PC-3 (cell line): ENCODE measurements around the gene KRT86. TPM values are rescaled to one million over a fixed set of nuclear protein-coding genes. Genes with fewer than 3 reads are reported as not detected.

Experiments
- ATAC-seq: fragments of 200-7000 bp; cut with Tn5 transposase; 2 replicates; pipeline ENCODE4 v1.9.1; 2020; ENCODE audit warnings: mild to moderate bottlenecking, moderate library complexity
- BruUV-seq: library from RNA; stranded (reverse); fragments of 400-500 nt; replicated peaks from 2 replicates; lab custom pipeline; 2021; lab: Mats Ljungman, UMichigan
- CTCF ChIA-PET: fragments of 300-600 bp; sonication (Branson Sonifier 250); formaldehyde crosslinking; loops from one replicate; lab custom pipeline; 2022; ENCODE audit warnings: antibody characterized with exemption; lab: Charles Lee
- POLR2A ChIA-PET: fragments of 300-600 bp; sonication (Branson Sonifier 250); formaldehyde crosslinking; loops from one replicate; lab custom pipeline; 2022; ENCODE audit warnings: antibody characterized with exemption; ENCODE audit not compliant: unreplicated experiment; lab: Charles Lee
- DNase-seq: peaks from one replicate; pipeline ENCODE4 v3.0.0-alpha.2; 2015
- H2AFZ ChIP-seq: fragments of 300-600 bp; sonication (generic); 2 replicates; pipeline ENCODE4 v1.6.0; 2016; ENCODE audit warnings: antibody characterized with exemption, low read length
- H3F3A ChIP-seq: fragments of 300-600 bp; sonication (generic); one replicate; pipeline ENCODE4 v1.6.0; 2017; ENCODE audit warnings: antibody characterized with exemption, low read length, control low read depth, mild to moderate bottlenecking; ENCODE audit not compliant: unreplicated experiment
- H3K27ac ChIP-seq: fragments of 300-600 bp; sonication (generic); 2 replicates; pipeline ENCODE4 v1.5.1; 2016; ENCODE audit warnings: mild to moderate bottlenecking, low read length
- H3K27me3 ChIP-seq: fragments of 300-600 bp; sonication (generic); 2 replicates; pipeline ENCODE4 v1.6.1; 2016; ENCODE audit warnings: low read length, mixed read lengths
- H3K36me3 ChIP-seq: fragments of 300-600 bp; sonication (generic); 2 replicates; pipeline ENCODE4 v1.6.1; 2016; ENCODE audit warnings: low read depth, mixed run types, low read length, mixed read lengths
- H3K4me1 ChIP-seq: fragments of 300-600 bp; sonication (generic); 2 replicates; pipeline ENCODE4 v1.5.1; 2016; ENCODE audit warnings: low read length; ENCODE audit not compliant: insufficient read depth
- H3K4me2 ChIP-seq: fragments of 300-600 bp; sonication (generic); 2 replicates; pipeline ENCODE4 v1.6.0; 2016; ENCODE audit warnings: low read length
- H3K4me3 ChIP-seq: fragments of 300-600 bp; sonication (generic); 2 replicates; pipeline ENCODE4 v1.5.1; 2016; ENCODE audit warnings: mild to moderate bottlenecking, low read length, mixed read lengths
- H3K79me2 ChIP-seq: fragments of 300-600 bp; sonication (generic); 2 replicates; pipeline ENCODE4 v1.6.1; 2017; ENCODE audit warnings: low read length, mixed read lengths
- H3K9ac ChIP-seq: fragments of 300-600 bp; sonication (generic); 2 replicates; pipeline ENCODE4 v1.6.0; 2016; ENCODE audit warnings: mild to moderate bottlenecking, low read length
- H3K9me2 ChIP-seq: fragments of 300-600 bp; sonication (generic); replicated peaks from 2 replicates; pipeline ENCODE4 v1.6.1; 2016; ENCODE audit warnings: mixed run types, low read length, mixed read lengths
- H3K9me3 ChIP-seq: fragments of 300-600 bp; sonication (generic); 2 replicates; pipeline ENCODE4 v1.6.1; 2016; ENCODE audit warnings: low read length, mixed read lengths
- H4K20me1 ChIP-seq: fragments of 300-600 bp; sonication (generic); 2 replicates; pipeline ENCODE4 v1.6.1; 2016; ENCODE audit warnings: low read length, mixed read lengths
- EZH2 ChIP-seq: fragments of 300-600 bp; sonication (generic); IDR thresholded peaks from one replicate; pipeline ENCODE4 v1.6.1; 2017; ENCODE audit warnings: antibody characterized with exemption, mild to moderate bottlenecking, low read length; ENCODE audit not compliant: unreplicated experiment
- EZH2phosphoT487 ChIP-seq: fragments of 300-600 bp; sonication (generic); IDR thresholded peaks from 2 replicates; pipeline ENCODE4 v1.6.1; 2018; ENCODE audit warnings: mild to moderate bottlenecking, antibody characterized with exemption, low read length, borderline replicate concordance
- intact Hi-C: fragments of 100-400 bp; cut with micrococcal nuclease; formaldehyde crosslinking; loops from 2 replicates; pipeline ENCODE4 v1.9.0; 2023
- total RNA-seq: library from RNA; depleted of rRNA; stranded (reverse); fragments of >200 nt; gene quantifications from 2 replicates; pipeline ENCODE4 v1.2.3, GENCODE V29; 2014
- TF ChIP-seq, protein P1 (sequence below): fragments of 300-600 bp; sonication (generic); conservative IDR thresholded peaks from 2 replicates; pipeline ENCODE4 v1.5.1; 2017; ENCODE audit warnings: antibody characterized with exemption, low read depth, mild to moderate bottlenecking, low read length

The KRT86 gene
- total RNA-seq, 1 experiment from 2014 or later, result 1.2 TPM

DNA sequence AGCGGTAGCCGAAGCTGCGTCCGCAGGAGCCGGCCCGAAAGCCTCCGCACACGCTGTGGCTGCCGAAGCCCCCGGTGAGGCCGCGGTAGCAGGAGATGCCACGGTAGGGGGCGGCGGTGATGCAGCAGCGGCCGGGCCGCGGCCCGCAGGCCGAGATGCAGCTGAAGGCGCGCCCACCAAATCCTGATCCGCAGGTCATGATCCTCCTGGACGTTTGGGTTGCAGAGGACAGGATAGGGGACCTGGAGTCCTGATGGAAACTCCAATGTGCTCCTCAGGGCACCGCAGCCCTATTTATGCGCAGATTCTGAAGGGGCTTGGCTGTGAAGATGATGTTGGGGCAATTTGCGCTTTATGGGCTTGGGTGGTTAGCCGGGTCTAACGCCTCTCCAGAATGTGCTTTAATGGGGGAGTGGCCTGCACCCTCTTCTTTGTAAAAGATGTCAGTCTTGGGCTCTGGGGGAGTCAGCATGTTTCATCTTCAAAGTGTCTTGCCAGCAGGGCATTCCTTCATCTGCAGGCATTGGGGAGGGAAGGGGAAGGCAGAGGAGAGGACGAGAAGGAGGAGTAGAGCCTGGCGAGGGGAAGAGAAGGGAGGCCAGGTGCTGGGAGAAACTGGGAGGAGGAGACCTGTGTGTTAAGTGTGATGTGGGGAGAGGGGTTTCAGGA, 17.0 kb downstream of the KRT86 start, which contains the start of gene KRT81:
KRT81 (minus strand) TSS at position 268 of the 669 bp plus-strand sequence; CDS start at position 199, 69 bp downstream.
- peaks cover 14% of the 10 kb centered on the region for H4K20me1 ChIP-seq
- ChIA-PET CTCF (no interaction called here), POLR2A (no interaction called here)
- no peaks in the 10 kb centered on the region for H3K9me2 ChIP-seq
- H3K36me3 ChIP-seq, result peaks cover 14% of the 10 kb centered on the region
- no peak within 1 kb of the TSS for H3K9ac ChIP-seq
- H3K4me2 ChIP-seq, result no peak within 1 kb of the TSS
- no TSS peak for BruUV-seq
- intact Hi-C loops, result no loop called here
- H3K4me3 ChIP-seq, result no peak within 1 kb of the TSS
- H3K9me3 ChIP-seq, result no peaks in the 10 kb centered on the region
- no peak within 1 kb of the TSS for H3K27ac ChIP-seq
- H3K79me2 ChIP-seq, result peaks cover 19% of the 10 kb centered on the region
- DNase-seq (no peak), ATAC-seq (no peak)
- no peak within 1 kb of the TSS for H2AFZ ChIP-seq
- TF ChIP-seq EZH2, result no peak
- no peak for TF ChIP-seq EZH2phosphoT487
- TF ChIP-seq, protein P1, sequence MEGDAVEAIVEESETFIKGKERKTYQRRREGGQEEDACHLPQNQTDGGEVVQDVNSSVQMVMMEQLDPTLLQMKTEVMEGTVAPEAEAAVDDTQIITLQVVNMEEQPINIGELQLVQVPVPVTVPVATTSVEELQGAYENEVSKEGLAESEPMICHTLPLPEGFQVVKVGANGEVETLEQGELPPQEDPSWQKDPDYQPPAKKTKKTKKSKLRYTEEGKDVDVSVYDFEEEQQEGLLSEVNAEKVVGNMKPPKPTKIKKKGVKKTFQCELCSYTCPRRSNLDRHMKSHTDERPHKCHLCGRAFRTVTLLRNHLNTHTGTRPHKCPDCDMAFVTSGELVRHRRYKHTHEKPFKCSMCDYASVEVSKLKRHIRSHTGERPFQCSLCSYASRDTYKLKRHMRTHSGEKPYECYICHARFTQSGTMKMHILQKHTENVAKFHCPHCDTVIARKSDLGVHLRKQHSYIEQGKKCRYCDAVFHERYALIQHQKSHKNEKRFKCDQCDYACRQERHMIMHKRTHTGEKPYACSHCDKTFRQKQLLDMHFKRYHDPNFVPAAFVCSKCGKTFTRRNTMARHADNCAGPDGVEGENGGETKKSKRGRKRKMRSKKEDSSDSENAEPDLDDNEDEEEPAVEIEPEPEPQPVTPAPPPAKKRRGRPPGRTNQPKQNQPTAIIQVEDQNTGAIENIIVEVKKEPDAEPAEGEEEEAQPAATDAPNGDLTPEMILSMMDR, result no peak
- peaks cover 10% of the 10 kb centered on the region for H3K4me1 ChIP-seq
- no peaks in the 10 kb centered on the region for H3K27me3 ChIP-seq
- peaks cover 3% of the 10 kb centered on the region for H3F3A ChIP-seq

DNA sequence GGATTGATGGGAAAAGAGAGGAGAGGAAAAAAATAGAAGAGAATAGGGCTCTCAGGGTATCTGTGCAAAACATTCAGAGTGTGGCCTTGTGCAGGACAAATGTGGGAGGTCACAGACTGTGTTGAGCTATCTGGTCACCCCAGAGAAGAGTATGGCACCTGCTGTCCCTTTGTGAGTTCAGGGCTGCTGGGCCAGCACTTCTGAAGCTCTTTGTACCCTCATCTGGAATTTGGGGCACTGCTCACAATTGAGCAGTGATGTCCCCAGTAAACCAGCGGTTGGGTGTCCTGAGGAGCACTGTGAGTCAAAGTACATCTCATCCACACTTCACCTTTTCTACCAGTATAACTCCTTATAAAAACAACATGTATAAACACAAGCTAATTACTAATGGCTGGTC, 19.5 kb downstream of the KRT86 start:
- DNase-seq (no peak), ATAC-seq (no peak)
- H3K9ac ChIP-seq, result no peak overlapping the region
- ChIA-PET POLR2A (no interaction called here), CTCF (no interaction called here)
- H3K9me2 ChIP-seq, result no peaks in the 10 kb centered on the region
- no peak overlapping the region for H3K4me3 ChIP-seq
- no peaks in the 10 kb centered on the region for H3K36me3 ChIP-seq
- no peak for TF ChIP-seq EZH2phosphoT487
- TF ChIP-seq, protein P1, result no peak
- TF ChIP-seq EZH2, result no peak
- H2AFZ ChIP-seq, result no peak overlapping the region
- H3K27ac ChIP-seq, result no peak overlapping the region
- no peaks in the 10 kb centered on the region for H3F3A ChIP-seq
- no peaks in the 10 kb centered on the region for H3K27me3 ChIP-seq
- BruUV-seq, result no TSS peak
- H4K20me1 ChIP-seq, result no peaks in the 10 kb centered on the region
- no peaks in the 10 kb centered on the region for H3K79me2 ChIP-seq
- no peaks in the 10 kb centered on the region for H3K4me1 ChIP-seq
- intact Hi-C loops, result no loop called here
- no peaks in the 10 kb centered on the region for H3K9me3 ChIP-seq
- H3K4me2 ChIP-seq, result no peak overlapping the region

DNA sequence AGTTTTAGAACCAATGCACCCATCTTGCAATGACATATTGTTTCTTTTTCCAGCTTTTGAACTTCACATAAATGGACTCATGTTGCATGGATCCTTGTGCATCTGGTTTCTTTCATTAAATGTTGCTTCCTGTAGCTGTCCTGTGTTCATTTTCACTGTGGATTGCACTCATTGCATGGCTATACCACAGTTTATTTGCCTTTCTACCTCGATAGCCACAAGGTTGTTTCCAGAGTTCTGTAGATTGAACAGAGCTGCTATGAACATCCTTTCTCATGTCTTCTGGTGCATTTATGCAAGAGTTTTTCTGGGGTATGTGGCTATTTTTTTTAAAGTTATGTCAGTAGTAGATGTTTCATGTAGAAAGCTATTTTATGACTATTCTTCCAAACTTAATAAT, 20.4 kb downstream of the KRT86 start:
- intact Hi-C loops, result no loop called here
- no peaks in the 10 kb centered on the region for H3K36me3 ChIP-seq
- H3K4me1 ChIP-seq, result no peaks in the 10 kb centered on the region
- ATAC-seq (no peak), DNase-seq (no peak)
- no peaks in the 10 kb centered on the region for H3K79me2 ChIP-seq
- H3F3A ChIP-seq, result no peaks in the 10 kb centered on the region
- no peaks in the 10 kb centered on the region for H3K27me3 ChIP-seq
- H3K4me2 ChIP-seq, result no peak overlapping the region
- H3K27ac ChIP-seq, result no peak overlapping the region
- TF ChIP-seq EZH2 (no peak), EZH2phosphoT487 (no peak)
- TF ChIP-seq, protein P1, result no peak
- ChIA-PET CTCF (no interaction called here), POLR2A (no interaction called here)
- H3K9ac ChIP-seq, result no peak overlapping the region
- no peak overlapping the region for H3K4me3 ChIP-seq
- H4K20me1 ChIP-seq, result no peaks in the 10 kb centered on the region
- no peaks in the 10 kb centered on the region for H3K9me3 ChIP-seq
- BruUV-seq, result no TSS peak
- H3K9me2 ChIP-seq, result no peaks in the 10 kb centered on the region
- no peak overlapping the region for H2AFZ ChIP-seq
